HG03159 (cell line): ENCODE measurements around the gene MAP6.

Experiments used
- ATAC-seq: cut with Tn5 transposase; IDR thresholded peaks from one replicate; pipeline ENCODE4 v1.9.1; 2021; ENCODE audit warnings: mild to moderate bottlenecking, moderate library complexity; ENCODE audit not compliant: unreplicated experiment

MAP6 gene

GRCh38 chr11:75555079-75555811, 113.6 kb downstream of the MAP6 start:
- no peak for ATAC-seq

DNA sequence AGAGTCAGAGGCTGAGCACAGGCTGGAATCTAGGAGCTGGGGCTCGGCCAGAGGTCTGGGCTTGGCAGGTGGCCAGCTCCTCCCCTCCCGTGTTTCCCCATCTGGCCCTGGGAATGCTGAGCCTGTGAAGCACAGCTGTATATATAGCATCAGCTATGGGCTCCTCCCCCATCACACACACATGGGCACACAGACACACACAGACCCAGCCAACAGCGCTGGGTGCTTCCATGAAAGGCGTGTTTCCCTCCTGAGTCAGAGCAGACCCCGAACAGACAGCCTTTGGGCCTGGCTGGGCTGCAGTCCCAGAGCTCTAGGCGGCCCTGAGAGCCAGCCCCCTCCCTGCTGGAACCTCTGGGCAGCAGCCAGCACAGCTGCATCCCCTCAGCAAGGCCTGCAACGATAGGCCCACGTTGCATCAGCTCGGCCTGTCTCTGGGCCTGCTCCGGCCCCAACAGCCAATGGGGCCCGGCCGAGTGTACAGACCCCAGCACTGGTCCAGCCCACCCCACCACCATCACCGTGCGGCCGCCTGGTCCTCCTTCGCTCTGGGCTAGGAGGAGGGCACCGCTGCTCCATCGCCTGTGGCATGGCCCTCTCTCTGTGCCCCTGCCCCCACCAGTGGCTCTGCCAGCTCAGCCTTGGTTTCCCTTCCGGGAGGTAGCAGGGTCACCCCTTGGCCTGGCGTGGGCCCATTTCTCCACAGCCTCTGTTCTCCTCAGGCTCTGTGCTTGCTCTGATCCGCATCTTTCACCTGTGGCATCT, 114.4 kb downstream of the MAP6 start:
- no peak for ATAC-seq

DNA sequence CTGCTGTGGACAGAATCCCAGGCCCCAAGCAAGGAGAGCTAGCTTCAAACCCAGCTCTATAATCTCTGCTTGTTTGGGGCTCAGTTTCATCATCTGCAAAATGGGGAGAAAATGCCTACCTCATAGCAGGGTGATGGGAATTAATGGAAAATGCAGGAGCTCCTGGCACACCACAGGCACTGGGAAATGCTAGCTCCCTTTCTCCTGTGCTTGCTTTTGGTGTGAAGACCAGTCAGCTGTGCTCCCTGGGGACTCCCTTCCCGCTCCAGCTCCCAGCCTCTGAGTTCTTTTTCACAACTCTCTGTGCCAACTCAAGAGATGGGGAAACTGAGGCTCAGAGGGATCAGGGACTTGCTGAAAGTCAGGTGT, 115.0 kb downstream of the MAP6 start:
- no peak for ATAC-seq

DNA sequence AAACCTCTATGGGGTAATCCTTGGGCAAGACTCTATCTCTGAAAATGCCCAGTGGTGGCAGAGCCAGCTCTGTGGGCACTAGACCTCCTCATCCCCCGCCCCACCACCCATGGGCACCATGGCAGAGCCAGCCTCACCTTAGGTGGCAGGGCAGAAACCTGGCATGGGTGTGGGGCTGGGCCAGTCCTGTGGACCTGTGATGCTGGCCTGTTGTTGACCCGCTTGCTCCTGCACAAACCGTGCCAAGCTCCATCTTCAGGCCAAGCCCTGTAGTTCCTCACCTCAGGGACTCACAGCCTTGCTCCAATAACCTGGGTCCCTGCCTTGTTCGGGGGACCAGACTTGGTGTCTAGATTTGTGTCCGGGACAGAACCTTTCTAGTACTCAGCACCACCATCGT, 115.7 kb downstream of the MAP6 start:
- ATAC-seq = no peak

- ATAC-seq = no peak
Measured at GRCh38 chr11:75549370-75549958, 119.4 kb downstream of the MAP6 start.

GRCh38 chr11:75548595-75549272, 120.1 kb downstream of the MAP6 start:
- ATAC-seq = no peak

DNA sequence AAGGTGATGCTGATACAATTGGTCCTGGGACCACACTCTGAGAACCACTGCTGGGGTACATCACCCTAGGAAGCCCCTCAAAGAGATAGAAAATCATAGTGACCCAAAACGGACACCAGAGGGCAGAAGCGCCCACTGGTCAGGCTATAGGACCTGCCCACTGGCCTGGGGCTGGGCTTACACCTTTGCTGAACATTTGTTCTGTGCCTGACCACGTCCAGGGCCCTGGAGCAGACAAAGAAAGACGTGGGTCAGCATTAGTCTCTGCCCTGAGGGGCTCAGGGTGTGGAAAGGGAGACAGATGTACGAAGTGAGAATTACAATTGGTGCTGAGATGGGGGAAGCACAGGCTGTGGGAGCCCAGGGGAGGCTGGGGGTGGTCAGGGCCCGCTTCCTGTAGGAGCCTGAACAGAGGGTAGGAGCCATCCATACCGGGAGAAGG, 121.2 kb downstream of the MAP6 start:
- no peak for ATAC-seq

- ATAC-seq = no peak
Measured at GRCh38 chr11:75547177-75547576, 121.7 kb downstream of the MAP6 start.

DNA sequence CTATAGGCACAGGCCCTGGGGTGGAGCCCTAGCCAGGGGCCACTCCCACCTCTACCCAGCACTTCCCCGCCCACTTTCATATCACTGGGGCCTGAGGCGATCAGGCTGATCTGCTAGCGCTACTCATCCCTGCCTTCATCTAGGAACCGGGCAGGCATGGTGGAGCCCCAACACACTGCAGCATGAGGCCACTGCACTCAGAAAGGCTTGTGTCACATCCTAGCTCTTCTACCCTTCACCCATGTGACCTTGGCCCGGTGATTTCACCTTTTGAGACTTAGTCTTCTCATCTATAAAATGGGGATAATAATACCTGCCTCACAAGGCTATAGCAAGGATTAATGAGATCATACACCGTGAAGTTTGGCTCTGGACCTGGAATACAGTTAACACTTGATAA, 125.0 kb downstream of the MAP6 start:
- no peak for ATAC-seq

DNA sequence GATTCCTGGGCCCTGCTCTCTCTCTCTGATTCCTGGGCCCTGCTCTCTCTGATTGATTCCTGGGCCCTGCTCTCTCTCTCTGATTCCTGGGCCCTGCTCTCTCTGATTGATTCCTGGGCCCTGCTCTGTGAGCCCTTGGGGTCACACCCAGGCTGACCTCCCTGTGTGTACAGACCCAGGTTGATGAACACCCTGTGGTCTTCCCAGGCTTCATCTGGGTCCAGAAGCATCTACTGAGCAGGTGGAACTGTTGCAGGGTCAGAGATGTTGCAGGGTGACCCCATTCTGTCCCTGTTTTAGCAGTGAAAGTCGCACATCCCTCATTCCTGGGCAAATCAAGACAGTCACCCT, 126.8 kb downstream of the MAP6 start:
- no peak for ATAC-seq

DNA sequence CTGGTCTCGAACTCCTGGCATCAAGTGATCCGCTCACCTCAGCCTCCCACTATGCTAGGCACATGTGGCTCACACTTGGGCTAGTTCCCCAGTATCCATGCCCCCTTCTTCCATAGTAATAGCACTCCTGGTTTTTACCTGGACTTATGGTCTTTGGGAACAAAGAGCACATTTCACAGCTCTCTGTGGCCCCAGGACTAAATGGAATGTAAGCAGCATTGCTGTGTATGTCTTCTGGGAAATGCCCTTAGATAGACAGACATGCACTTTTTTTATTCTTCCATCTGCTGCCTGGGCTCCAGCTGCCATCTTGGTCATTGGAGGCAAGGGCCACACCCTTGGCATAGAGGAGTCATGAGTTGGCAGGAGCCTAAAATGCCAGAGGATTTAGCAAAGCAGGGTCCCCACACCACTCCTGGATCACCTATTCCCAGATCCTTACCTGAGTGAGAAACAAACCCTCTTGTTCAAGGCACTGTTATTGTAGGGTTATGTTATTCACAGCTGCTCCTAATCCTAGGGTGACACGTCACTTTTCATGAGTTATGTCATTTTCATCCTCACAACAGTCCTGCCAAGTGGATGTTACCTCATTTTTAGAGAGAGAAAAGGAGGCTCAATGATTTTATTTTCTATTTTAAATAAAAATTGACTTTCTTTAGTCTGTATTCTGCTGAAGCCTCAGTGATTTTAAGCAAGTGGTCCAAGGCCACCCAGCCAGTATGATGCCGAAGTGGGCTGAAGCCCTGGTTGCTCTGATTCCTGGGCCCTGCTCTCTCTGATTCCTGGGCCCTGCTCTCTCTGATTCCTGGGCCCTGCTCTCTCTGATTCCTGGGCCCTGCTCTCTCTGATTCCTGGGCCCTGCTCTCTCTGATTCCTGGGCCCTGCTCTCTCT, 127.4 kb downstream of the MAP6 start:
- no peak for ATAC-seq

DNA sequence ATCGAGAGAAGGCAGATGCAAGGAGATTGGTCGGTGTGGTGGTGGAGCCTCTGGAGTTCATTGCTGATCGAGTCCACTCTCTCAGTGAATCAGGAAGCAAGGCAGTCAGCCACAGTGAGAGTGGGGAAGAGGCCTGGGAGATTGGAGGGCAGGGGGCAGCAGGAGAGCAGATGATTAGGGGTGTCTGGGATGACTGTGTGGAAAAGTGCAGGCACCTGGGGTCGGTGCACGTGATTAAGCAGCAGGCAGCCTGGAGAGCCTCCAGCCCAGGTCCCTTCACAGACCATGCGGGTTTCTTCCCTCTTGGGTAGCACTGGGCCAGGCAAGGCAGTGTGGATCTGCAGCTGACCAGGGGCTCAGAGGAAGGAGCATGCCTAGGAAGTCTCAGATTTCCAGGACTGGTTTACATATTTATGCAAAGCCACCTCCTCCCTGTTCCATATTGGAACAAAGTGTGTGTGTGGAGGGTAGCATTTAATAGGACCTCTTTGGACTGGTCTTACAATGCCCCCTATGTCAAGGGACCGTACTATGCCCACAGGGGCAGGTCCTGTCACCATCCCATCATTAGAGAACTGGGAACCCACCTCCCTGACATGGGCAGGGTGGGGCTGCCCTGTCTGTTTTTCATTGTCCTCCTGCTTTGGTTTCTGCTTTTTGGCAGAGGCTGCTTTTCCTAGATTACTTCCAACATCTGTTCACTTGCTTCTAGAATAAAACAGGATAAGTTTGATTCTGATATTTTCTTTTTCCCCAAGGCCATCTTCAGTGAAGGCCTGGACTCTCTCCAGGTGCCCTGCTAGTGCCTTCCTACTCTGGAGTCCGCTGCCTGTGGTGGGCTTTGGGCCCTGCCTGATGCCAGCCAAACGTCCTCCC, 129.1 kb downstream of the MAP6 start:
- no peak for ATAC-seq

GRCh38 chr11:75538150-75538942, 130.5 kb downstream of the MAP6 start:
- ATAC-seq = no peak

- ATAC-seq = no peak
Measured at GRCh38 chr11:75537740-75538139, 131.1 kb downstream of the MAP6 start.
